Transverse colon (tissue), 4 donors: ENCODE results near the gene ACSF3. TPM values are rescaled to one million over a fixed set of nuclear protein-coding genes. Genes with fewer than 3 reads are reported as not detected.

Source experiments
- DNase-seq: peaks from one replicate; pipeline ENCODE4 v3.0.0-alpha.2; 2019
- H3K27ac ChIP-seq, 4 donors: fragments of 200-600 bp; sonication (generic); 2 replicates each; pipeline ENCODE4 v1.5.1; 2016 to 2018; ENCODE audit warnings: inconsistent platforms in 4 of 4
- H3K27me3 ChIP-seq: fragments of 200-600 bp; sonication (generic); 2 replicates; pipeline ENCODE4 v1.5.1; 2017; ENCODE audit warnings: inconsistent platforms
- H3K36me3 ChIP-seq, 4 donors: fragments of 200-600 bp; sonication (generic); 2 replicates each; pipeline ENCODE4 v1.5.1; 2017 to 2019; ENCODE audit warnings: inconsistent platforms in 4 of 4
- H3K4me1 ChIP-seq, 4 donors: fragments of 200-600 bp; sonication (generic); 2 replicates each; pipeline ENCODE4 v1.5.1; 2017 to 2020; ENCODE audit warnings: inconsistent platforms in 4 of 4
- H3K4me3 ChIP-seq, 4 donors: fragments of 200-600 bp; sonication (generic); 1 replicate in 1 of 4; 2 replicates in 3 of 4; pipeline versions ENCODE4 v1.5.1 to v1.6.1; 2017 to 2019; ENCODE audit warnings: inconsistent platforms in 4 of 4
- H3K9me3 ChIP-seq, 2 donors: fragments of 200-600 bp; sonication (generic); 2 replicates each; pipeline ENCODE4 v1.5.1; 2017 to 2019; ENCODE audit warnings: inconsistent platforms in 2 of 2
- EP300 ChIP-seq: sonication (generic); formaldehyde crosslinking; IDR thresholded peaks from one replicate; pipeline ENCODE4 v1.6.1; 2017; ENCODE audit warnings: antibody characterized with exemption, low read depth
- POLR2A ChIP-seq: fragments of 450-650 bp; IDR thresholded peaks from one replicate; pipeline ENCODE4 v1.6.1; 2016; ENCODE audit warnings: antibody characterized with exemption, mild to moderate bottlenecking, moderate library complexity
- POLR2AphosphoS5 ChIP-seq, 3 donors: sonication (generic); formaldehyde crosslinking; IDR thresholded peaks; one replicate each; pipeline ENCODE4 v1.6.1; 2016; ENCODE audit warnings: antibody characterized with exemption in 3 of 3
- WGBS, 2 donors: methylation state at CpG; one replicate each; pipeline ENCODE4 v1.1.5; 2018; ENCODE audit warnings: low coverage in 1 of 2; 5-methylcytosine and 5-hydroxymethylcytosine counted together
- in situ Hi-C, 4 donors: fragments of 200-750 bp; cut with MboI; loops; one replicate each; pipeline versions ENCODE4 v1.15.0 to v1.15.1; 2017; ENCODE audit warnings: low sequenced_read_pairs in 3 of 4, low pct_ligation_motif_present in 1 of 4, low pct_unique_long_range_greater_than_20kb in 1 of 4
- intact Hi-C: fragments of 100-400 bp; cut with DNase I; formaldehyde crosslinking; loops from one replicate; pipeline ENCODE4 v1.15.1; 2023; ENCODE audit warnings: low total_unique reads
- total RNA-seq, 4 donors: library from RNA; depleted of rRNA; stranded (reverse); fragments of >200 nt; gene quantifications; one replicate each; pipeline ENCODE4 v1.1.0, GENCODE V29; 2016
- TF ChIP-seq, protein P1 (sequence below), 5 experiments: fragments of 200-600 bp in 3 of 5; fragments of 450-650 bp in 2 of 5; sonication (generic) in 3 of 5; IDR thresholded peaks; 1 replicate in 2 of 5; 2 replicates in 3 of 5; pipeline ENCODE4 v1.5.1; 2016 to 2017; ENCODE audit warnings: antibody characterized with exemption in 5 of 5, inconsistent platforms in 3 of 5, mild to moderate bottlenecking in 2 of 5, moderate library complexity in 1 of 5

ACSF3 gene
- total RNA-seq, 4 donors from 2014 or later: 54.5 to 120 (median 75.8) TPM

DNA sequence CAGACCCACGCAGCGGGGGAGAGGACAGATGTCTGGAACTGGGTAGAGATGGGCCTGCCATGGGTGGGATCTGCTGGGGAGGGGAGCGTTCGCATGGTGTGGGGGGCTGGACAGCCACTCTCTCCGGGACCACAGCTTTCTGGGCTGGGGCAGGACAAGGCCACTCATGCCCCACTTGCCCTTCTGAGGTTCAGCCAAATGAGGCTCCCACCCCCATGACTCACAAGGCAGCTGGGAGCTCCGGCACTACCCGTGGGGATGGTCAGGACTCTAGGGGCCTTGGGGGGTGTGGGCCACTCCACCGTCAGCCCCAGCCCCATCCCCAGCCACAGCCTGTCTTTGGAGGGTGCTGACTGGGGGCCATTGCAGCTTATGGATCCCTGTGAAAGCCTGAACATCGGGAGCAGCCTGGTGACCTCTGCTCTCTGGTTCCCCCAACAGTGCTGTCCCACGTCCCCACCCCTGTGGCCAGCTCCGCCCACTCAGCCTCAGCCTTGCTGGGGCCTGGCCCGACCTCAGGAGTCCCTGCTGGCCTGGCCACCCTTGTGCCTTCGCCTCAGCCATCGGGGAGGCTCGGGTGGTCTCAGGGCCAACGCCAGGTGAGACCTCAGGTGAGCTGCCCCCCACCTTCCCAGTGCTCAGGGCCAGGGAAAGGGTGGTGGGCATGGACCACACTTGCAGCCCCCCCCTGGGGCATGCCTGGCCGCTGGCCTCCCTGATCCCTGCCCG lies 73.2 kb downstream of the ACSF3 start:
- in situ Hi-C loops: loop anchor here in 2 of 4 donors (25.0 kb wide), 1 partner anchor 230 kb away; no protein-coding TSS in a partner anchor
- H3K9me3 ChIP-seq: no peaks in the 10 kb centered on the region
- peaks cover 50% of the 10 kb centered on the region for H3K27me3 ChIP-seq
- H3K36me3 ChIP-seq: no peaks in the 10 kb centered on the region
- peaks cover 15 to 21% (median 19%) of the 10 kb centered on the region in 4 donors for H3K4me1 ChIP-seq
- DNase-seq: no peak
- 50% methylated on average over 12 of the region's 18 CpGs; no CpG with 5 or more reads in 1 of the 2 donors for WGBS, 2 donors
- H3K27ac ChIP-seq: no peak overlapping the region
- intact Hi-C loops: no loop called here
- TF ChIP-seq EP300 (no peak), POLR2A (no peak), POLR2AphosphoS5 (IDR thresholded peaks at IDR 0.05) (no peak)
- TF ChIP-seq, protein P1, sequence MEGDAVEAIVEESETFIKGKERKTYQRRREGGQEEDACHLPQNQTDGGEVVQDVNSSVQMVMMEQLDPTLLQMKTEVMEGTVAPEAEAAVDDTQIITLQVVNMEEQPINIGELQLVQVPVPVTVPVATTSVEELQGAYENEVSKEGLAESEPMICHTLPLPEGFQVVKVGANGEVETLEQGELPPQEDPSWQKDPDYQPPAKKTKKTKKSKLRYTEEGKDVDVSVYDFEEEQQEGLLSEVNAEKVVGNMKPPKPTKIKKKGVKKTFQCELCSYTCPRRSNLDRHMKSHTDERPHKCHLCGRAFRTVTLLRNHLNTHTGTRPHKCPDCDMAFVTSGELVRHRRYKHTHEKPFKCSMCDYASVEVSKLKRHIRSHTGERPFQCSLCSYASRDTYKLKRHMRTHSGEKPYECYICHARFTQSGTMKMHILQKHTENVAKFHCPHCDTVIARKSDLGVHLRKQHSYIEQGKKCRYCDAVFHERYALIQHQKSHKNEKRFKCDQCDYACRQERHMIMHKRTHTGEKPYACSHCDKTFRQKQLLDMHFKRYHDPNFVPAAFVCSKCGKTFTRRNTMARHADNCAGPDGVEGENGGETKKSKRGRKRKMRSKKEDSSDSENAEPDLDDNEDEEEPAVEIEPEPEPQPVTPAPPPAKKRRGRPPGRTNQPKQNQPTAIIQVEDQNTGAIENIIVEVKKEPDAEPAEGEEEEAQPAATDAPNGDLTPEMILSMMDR (IDR thresholded peaks at IDR 0.05): no peak
- no peak overlapping the region for H3K4me3 ChIP-seq

DNA sequence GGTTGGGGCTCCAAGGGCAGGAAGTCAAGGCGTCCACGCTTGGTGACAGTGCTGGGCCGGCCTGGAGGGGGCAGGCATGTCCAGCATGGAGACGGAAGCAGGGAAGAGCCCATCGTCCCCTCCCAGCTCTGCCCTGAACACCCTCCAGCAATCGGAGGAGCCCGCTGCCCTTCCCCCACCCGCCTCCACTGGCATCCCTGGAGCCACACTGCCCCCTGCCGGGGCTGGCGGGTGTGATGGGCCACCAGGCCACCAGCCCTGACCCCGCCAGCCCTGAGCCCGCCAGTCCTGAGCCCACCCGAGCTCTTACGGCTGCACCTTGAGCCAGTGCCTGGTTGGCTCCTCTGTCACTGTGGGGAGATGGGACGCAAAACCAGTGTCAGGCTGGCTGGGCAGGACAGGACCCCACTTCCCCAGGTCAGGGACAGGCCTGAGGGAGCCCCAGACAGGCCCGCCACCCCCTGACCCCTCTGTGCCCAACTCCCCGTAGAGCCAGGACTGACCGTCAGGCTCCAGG lies 73.8 kb downstream of the ACSF3 start:
- H3K4me3 ChIP-seq: no peak overlapping the region
- in situ Hi-C loops (loop anchor here in 2 of 4 donors (25.0 kb wide), 1 partner anchor 230 kb away; no protein-coding TSS in a partner anchor), intact Hi-C loops (no loop called here)

DNA sequence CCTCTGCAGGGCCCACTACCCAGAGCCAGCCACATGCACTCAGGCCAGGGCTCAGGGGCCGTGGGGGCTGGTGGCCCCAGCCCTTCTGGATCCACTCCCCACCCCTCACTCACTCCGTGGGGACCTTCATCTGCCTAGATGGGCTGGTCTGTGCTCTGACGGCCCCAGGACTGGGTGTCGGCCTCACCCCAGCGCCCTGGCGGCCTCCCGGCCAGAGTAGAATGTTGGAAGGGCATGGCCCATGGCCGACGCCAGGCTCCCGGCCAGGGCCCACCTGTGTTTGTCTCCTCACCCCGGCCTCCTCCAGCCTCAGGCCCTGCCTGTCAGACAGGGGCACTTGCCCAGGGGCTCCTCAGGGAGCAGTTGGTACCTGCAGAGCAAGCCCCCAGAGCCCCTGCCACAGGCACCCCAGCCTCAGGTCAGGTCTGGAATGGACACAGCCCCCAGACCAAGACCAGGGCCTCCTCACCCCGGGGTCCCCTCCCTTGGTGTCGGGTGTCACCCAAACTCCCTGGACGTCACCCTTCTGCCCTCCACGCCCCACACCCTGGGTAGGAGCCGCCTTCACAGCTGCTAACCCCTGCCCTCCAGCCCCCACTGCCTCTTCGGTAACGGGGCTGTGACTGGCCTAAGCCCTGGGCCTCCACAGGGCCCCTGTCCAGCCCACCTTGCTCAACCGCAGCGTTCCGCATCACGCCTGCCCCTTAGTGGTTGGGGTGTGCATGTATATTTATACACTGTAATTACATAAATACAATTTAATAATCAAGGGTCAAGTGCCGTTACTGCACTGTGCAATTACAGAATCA lies 74.9 kb downstream of the ACSF3 start:
- H3K4me1 ChIP-seq: peaks cover 16 to 23% (median 20%) of the 10 kb centered on the region in 4 donors
- WGBS, 2 donors: 50% methylated on average over 23 of the region's 23 CpGs; no CpG with 5 or more reads in 1 of the 2 donors
- DNase-seq: no peak
- no peaks in the 10 kb centered on the region for H3K9me3 ChIP-seq
- no peaks in the 10 kb centered on the region for H3K36me3 ChIP-seq
- H3K4me3 ChIP-seq: no peak overlapping the region
- TF ChIP-seq POLR2A (no peak), POLR2AphosphoS5 (IDR thresholded peaks at IDR 0.05) (no peak), EP300 (no peak)
- TF ChIP-seq, protein P1 (IDR thresholded peaks at IDR 0.05): no peak
- H3K27me3 ChIP-seq: peaks cover 67% of the 10 kb centered on the region
- no peak overlapping the region for H3K27ac ChIP-seq
- intact Hi-C loops (no loop called here), in situ Hi-C loops (loop anchor here in 2 of 4 donors (25.0 kb wide), 1 partner anchor 231 kb away; no protein-coding TSS in a partner anchor)

More for the DNA sequence above, 73.8 kb downstream of the ACSF3 start:
- DNase-seq: peak; percentile 91
- TF ChIP-seq, protein P1 (IDR thresholded peaks at IDR 0.05): peak; percentile 76 to 99 (median 90)
- no peak for TF ChIP-seq POLR2AphosphoS5 (IDR thresholded peaks at IDR 0.05)
- no peak for TF ChIP-seq EP300
- 2% methylated on average over 15 of the region's 18 CpGs; no CpG with 5 or more reads in 1 of the 2 donors for WGBS, 2 donors
- no peaks in the 10 kb centered on the region for H3K9me3 ChIP-seq
- H3K27me3 ChIP-seq: peaks cover 56% of the 10 kb centered on the region
- no peak overlapping the region for H3K27ac ChIP-seq
- H3K36me3 ChIP-seq: no peaks in the 10 kb centered on the region
- H3K4me1 ChIP-seq: peaks cover 16 to 23% (median 20%) of the 10 kb centered on the region in 4 donors

DNA sequence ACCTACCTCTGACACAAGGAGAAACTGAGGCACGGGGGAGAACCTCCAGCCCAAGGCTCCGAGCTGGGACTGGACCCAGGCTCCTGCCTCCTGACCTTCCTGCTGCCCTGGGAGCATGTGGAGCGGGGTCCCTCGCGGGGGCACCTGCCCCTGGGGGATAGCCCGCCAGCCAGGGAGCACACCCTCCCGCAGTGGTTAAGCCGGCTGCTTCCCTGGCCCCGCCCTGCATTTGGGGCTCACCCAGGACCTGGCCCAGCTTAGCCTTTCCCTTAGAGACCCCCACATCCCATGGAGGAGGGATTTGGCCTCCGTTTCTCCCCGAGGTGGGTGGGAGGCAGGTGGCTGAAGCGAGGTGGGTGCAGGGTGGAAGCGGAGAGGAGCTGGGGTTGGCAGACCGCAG lies 76.1 kb downstream of the ACSF3 start:
- TF ChIP-seq EP300 (no peak), POLR2A (no peak)
- no peak overlapping the region for H3K4me3 ChIP-seq
- in situ Hi-C loops (loop anchor here in 2 of 4 donors (25.0 kb wide), 1 partner anchor 232 kb away; no protein-coding TSS in a partner anchor), intact Hi-C loops (no loop called here)
- H3K27me3 ChIP-seq: peaks cover 72% of the 10 kb centered on the region
- H3K9me3 ChIP-seq: no peaks in the 10 kb centered on the region
- DNase-seq: no peak
- WGBS, 2 donors: 75% methylated on average over 14 of the region's 14 CpGs; no CpG with 5 or more reads in 1 of the 2 donors
- no peaks in the 10 kb centered on the region for H3K36me3 ChIP-seq
- H3K27ac ChIP-seq: no peak overlapping the region
- H3K4me1 ChIP-seq: peaks cover 16 to 23% (median 20%) of the 10 kb centered on the region in 4 donors
